AG08396 (cell line): Measurements from ENCODE around the gene LRRC2.
"Not testable (repeated sequence)": the region's sequence is repeated elsewhere in the genome, so short reads cannot be mapped to it uniquely, and the experiment has no call there.

Experiments
- DNase-seq: peaks from one replicate; pipeline ENCODE4 v3.0.0; 2012; ENCODE audit warnings: low spot score, mixed read lengths

Gene LRRC2

DNA sequence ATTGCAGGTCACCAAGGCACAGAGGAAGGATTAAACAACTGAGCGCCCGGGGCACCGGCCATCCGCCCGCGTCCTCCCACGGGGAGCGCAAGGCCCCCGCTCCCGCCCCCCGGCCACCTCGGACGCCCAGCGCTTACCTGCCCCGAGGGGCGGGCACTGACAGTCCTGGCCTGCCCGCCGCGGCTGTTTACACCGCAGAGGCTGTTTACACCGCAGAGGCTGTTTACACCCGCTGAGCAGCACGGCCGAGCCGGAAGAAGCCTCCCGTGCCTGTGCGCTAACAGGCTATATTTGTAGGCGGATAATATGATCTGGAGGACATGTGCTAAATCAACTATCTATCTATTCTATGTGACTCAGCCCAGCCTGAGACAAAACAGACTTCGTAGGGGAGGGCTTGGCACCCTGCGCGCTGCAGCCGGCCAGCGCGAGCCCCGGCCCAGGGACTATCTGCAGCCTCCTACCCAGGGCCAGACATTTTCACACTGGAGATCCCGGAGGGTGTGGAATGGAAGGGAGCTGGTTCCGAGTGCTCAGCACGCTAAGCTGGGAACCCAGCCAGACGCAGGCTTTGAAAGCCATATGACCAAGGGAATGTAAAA lies at the start of gene LRRC2:
Gene LRRC2, minus strand, starts transcription at position 263 of the 602 bp plus-strand sequence. CDS start 14,711 bp downstream, outside the sequence.
- DNase-seq, result peak; percentile 57

GRCh38 chr3:46615050-46615775 lies 49.1 kb upstream of the LRRC2 start:
- no peak for DNase-seq

GRCh38 chr3:46614431-46614830 lies 48.3 kb upstream of the LRRC2 start:
- DNase-seq, result no peak

GRCh38 chr3:46613313-46614005 lies 47.4 kb upstream of the LRRC2 start:
- no peak for DNase-seq

DNA sequence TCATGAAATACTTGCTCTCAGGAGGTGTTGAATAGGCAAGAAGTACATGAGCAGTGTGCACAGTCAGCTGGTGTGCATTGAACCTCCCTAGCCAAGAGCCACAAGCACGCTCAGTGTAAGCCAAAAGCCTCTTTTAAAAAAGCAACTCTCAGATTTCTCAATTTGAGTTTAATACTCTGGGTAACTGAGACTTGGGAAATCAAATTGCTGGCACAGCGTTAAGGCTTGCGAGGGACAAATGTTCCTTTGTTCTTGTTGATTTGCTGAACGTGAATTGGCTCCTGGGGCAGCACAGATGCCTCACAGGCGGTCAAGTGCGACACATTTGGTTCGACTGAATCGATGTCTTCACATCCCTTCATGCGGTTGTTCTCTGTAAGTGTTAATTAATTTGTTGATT lies 46.2 kb upstream of the LRRC2 start, which contains the start of gene FAM240A:
Gene FAM240A, plus strand, starts transcription at position 202 of the 400 bp plus-strand sequence. Its CDS starts 159 bp downstream, at position 361.
- DNase-seq, result no peak

DNA sequence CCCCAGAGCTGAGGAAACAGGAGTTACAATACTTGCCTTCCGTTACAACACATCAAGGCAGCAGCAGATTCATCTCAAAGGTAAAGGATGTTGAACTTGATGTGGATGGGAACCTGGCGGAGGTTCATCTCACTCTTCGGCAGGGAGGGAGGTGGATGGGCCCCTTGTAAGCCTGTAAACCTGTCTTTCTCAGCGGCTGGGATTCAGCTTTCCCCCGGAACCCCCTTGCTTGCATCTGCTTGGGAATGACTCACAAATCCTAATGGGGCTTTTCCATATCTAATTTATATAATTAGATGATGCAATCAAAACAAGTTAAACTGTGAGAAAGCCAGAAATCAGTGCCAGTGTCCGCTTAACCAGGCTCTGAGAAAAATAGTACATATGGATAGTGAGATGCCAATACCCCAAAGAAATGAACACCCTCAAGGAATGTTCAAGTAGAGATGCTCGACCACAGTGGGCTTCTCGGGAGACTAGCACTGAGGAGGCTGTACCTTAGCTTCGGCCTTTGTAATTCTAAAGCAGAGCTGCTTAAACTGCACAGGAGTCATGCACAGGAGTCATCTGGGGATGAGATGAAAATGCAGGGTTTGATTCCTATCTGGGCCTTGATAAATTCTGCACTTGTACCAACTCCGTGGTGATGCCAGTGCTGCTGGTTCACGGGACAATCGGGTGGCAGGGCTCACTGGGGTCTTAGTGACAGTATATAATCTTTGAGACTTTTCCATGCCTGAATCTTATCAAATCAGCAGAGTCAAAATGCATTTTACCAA lies 44.0 kb upstream of the LRRC2 start:
- no peak for DNase-seq

- no peak for DNase-seq
Measured at GRCh38 chr3:46609212-46609721, 43.2 kb upstream of the LRRC2 start.

- DNase-seq, result no peak
Measured at GRCh38 chr3:46607603-46608028, 41.5 kb upstream of the LRRC2 start.

GRCh38 chr3:46604127-46604526 lies 38.0 kb upstream of the LRRC2 start:
- no peak for DNase-seq

- DNase-seq, result no peak
Measured at GRCh38 chr3:46603446-46604046, 37.4 kb upstream of the LRRC2 start.

- no peak for DNase-seq
Measured at GRCh38 chr3:46599590-46599989, 33.5 kb upstream of the LRRC2 start.

DNA sequence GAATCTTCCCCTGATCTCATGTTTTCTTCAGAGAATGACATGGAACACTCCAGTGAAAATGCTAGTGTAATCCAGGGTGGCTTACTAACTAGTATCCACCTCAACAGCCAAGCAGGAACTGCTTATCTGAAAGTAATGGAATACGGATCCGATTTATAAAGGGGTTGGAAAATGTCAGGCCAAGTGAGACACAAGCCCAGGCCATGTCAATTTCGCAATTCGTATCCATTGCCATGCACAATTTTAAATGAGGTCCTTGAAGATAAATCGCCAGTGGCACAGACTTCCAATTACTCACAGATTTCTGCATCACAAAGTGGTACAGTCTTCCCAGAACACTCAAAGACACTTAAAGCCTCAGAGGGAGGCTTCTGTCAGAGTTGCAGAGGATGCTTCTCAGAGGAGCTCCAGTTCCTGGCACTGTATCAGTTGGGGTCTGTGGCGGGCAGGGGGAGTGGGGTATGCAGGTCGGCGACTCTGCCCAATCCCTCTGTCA lies 29.8 kb upstream of the LRRC2 start:
- no peak for DNase-seq

DNA sequence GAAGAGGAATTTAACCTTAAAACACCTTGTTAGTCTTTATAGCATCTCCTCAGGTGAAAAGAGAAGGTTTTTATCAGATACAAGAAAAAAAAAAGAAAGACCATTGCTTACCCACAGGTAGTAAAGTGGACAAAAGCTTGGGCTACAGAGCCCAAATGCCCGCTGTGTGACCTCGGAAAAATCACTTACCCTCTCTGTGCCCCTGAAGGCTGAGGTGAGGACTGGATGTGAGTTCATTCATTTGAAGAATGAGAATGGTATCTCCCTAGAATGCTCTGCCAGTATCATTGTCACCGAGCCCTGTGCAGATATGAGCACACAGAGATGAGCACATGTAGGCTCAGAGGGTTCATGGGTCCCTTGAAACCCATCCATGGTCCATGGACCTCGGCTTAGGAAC lies 28.6 kb upstream of the LRRC2 start:
- DNase-seq, result no peak

DNA sequence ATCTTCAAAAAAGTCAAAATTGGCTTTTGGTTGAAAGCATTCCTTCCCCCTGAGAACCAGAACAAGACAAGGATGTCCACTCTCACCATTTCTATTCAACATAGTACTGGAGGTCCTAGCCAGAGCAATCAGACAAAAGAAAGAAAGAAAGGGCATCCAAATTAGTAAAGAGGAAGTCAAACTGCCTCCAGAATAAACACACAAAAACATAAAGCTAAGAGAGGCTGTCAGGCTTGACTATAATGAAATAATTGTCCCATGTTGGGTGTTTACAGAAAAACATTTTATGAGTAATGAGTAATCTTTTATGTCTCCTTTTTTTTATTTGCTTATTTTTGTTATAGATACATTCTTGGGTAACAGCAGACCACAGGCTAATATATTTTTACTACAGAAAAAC lies 27.9 kb upstream of the LRRC2 start:
- DNase-seq, result no peak

DNA sequence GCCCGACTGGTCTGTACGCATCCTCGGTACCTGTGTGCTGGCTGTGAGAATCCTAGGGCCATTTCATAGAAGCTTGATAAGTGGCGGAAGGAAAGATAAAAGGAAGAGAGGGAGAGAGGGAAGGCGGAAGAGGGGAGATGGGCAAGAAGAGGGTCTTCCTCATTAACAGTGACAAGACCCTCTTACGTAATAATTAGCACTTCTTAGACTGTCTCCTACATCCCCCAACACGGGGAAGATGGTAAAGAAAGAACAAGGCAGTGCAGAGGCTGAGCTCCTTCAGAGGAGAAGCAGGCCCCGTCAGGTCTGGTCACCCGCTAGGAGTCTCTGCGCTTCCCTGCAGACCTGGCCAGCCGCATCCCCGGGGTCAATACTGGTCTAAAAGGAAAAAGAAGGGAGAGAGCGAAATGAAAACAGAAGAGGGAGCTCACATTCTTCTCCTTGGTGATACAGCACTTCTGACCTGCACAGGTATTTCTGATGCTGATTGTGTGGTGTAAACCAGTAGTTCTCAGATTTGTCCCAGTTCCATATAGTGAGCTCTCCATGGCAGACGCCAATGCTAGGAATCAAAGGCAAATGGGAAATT lies 27.3 kb upstream of the LRRC2 start:
- no peak for DNase-seq

DNA sequence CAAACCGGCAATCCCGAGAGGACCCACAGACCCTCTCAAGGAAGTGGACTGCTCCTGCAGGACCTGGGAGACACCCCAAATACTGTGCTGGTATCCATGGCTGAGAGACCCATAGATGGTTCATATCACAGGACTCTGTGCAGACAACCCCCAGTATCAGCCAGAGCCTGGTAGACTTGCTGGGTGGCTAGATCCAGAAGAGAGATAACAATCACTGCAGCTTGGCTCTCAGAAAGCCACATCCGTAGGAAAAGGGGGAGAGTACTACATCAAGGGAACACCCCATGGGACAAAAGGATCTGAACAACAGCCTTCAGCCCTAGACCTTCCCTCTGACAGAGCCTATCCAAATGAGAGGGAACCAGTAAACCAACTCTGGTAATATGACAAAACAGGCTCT lies 21.2 kb upstream of the LRRC2 start:
- DNase-seq, result not testable (repeated sequence)

GRCh38 chr3:46586738-46587246 lies 20.7 kb upstream of the LRRC2 start:
- no peak for DNase-seq

- DNase-seq, result no peak
Measured at GRCh38 chr3:46585799-46586693, 19.9 kb upstream of the LRRC2 start.

DNA sequence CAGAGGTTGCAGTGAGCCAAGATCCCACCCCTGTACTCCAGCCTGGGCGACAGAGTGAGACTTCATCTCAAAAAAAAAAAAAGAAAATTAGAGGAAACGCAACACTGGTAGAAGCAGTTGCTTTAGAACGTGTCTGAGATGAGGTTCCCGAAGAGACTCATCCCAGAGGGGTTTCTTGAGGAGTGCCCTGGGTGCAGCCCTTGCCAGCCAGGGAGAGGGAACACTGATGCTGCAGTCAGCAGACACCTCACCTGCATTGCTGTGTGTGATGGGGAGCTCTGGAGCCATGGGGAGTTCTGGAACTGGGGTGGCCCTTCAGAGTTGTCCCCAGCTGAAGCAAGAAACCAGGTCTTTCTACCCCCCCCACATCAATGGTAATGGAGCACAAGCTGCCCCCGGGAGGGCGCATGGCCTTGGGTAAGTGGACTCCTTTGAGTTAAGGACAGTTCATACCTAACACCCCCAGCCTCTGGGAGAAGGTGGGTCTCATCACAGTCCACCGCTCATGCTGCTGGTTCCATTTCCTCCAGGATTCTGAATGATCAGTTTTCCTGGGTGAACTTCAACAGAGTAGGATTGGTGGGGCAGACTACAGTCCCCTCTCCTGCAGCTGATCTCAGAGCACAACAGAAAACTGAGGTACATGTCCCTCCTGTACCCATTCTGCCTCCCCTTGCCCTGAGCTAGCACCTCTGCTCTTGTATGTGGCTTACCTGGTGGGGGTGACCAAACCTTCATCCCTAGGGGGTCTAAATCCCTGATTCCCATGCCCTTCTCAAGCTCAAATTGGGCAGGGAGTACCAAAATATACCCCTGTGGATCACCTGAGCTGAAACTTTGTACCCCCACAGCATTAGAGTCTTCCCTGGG lies 18.7 kb upstream of the LRRC2 start:
- DNase-seq, result no peak
